Inflammatory macrophage treated with lipopolysaccharide for 4 hours (primary cell): Measurements from ENCODE around the gene BCOR.

Experiments
- DNase-seq: peaks from one replicate; pipeline ENCODE4 v3.0.0-alpha.2; 2020

The BCOR gene

GRCh38 chrX:40096395-40097091 lies 1.2 kb downstream of the BCOR start:
- DNase-seq = peak; percentile 83

GRCh38 chrX:40095583-40096394 lies 2.0 kb downstream of the BCOR start:
- DNase-seq = peak; percentile 65

GRCh38 chrX:40094900-40095582 lies 2.7 kb downstream of the BCOR start:
- peak; percentile 38 for DNase-seq

- DNase-seq = peak; percentile 40
Observed at GRCh38 chrX:40094041-40094899, 3.5 kb downstream of the BCOR start.

- no peak for DNase-seq
Observed at GRCh38 chrX:40093586-40093985, 4.2 kb downstream of the BCOR start.

- no peak for DNase-seq
Observed at GRCh38 chrX:40092808-40093435, 4.8 kb downstream of the BCOR start.

- DNase-seq = no peak
Observed at GRCh38 chrX:40091691-40092421, 5.9 kb downstream of the BCOR start.

GRCh38 chrX:40090961-40091360 lies 6.8 kb downstream of the BCOR start:
- DNase-seq = no peak

GRCh38 chrX:40090050-40090804 lies 7.5 kb downstream of the BCOR start:
- DNase-seq = no peak

GRCh38 chrX:40088803-40089540 lies 8.8 kb downstream of the BCOR start:
- no peak for DNase-seq

- no peak for DNase-seq
Observed at GRCh38 chrX:40088299-40088625, 9.5 kb downstream of the BCOR start.

GRCh38 chrX:40087425-40088298 lies 10.1 kb downstream of the BCOR start:
- DNase-seq = no peak

- no peak for DNase-seq
Observed at GRCh38 chrX:40086569-40087335, 11.0 kb downstream of the BCOR start.

GRCh38 chrX:40085714-40086113 lies 12.0 kb downstream of the BCOR start:
- no peak for DNase-seq

- DNase-seq = no peak
Observed at GRCh38 chrX:40085102-40085551, 12.6 kb downstream of the BCOR start.

- DNase-seq = no peak
Observed at GRCh38 chrX:40084471-40085101, 13.2 kb downstream of the BCOR start.

GRCh38 chrX:40083979-40084359 lies 13.8 kb downstream of the BCOR start:
- no peak for DNase-seq
